Measurements from ENCODE around the gene PNPO.

Gene PNPO

GRCh38 chr17:47997586-47997985 is 56.2 kb downstream of the PNPO start:
- no peak for DNase-seq
- TF ChIP-seq CTCF (IDR thresholded peaks at IDR 0.05; ENCODE audit: borderline replicate concordance, extremely low read depth, low read length, poor library complexity, severe bottlenecking), result no peak
- TF ChIP-seq EZH2 (IDR thresholded peaks at IDR 0.05; ENCODE audit: borderline replicate concordance, low read depth, low read length, severe bottlenecking), result no peak
- H3K4me3 ChIP-seq (ENCODE audit: low read depth in 1 of 2, low read length in 2 of 2), result no peak overlapping the region
- no peak overlapping the region for H3K4me2 ChIP-seq (ENCODE audit: insufficient read depth, low read length)
- H3K4me1 ChIP-seq (ENCODE audit: insufficient read depth, low read length), result peaks cover 5% of the 10 kb centered on the region
- ATAC-seq (ENCODE audit: insufficient read depth, low read depth), result no peak
- no peaks in the 10 kb centered on the region for H3K79me2 ChIP-seq (ENCODE audit: insufficient read depth, low read length)
- no peaks in the 10 kb centered on the region for H3K36me3 ChIP-seq (ENCODE audit: insufficient read depth, low read length)
- H3K9ac ChIP-seq (ENCODE audit: low read depth, low read length), result no peak overlapping the region
- H4K20me1 ChIP-seq (ENCODE audit: insufficient read depth, low read length), result peaks cover 4% of the 10 kb centered on the region
- H2AFZ ChIP-seq (ENCODE audit: low read depth, low read length), result no peak overlapping the region
- H3K27me3 ChIP-seq (ENCODE audit: insufficient read depth, low read length, poor library complexity), result peaks cover 13% of the 10 kb centered on the region
- H3K9me3 ChIP-seq (ENCODE audit: insufficient read depth, low read length, severe bottlenecking), result no peaks in the 10 kb centered on the region
- H3K27ac ChIP-seq (ENCODE audit: low read length), result no peak overlapping the region

DNA sequence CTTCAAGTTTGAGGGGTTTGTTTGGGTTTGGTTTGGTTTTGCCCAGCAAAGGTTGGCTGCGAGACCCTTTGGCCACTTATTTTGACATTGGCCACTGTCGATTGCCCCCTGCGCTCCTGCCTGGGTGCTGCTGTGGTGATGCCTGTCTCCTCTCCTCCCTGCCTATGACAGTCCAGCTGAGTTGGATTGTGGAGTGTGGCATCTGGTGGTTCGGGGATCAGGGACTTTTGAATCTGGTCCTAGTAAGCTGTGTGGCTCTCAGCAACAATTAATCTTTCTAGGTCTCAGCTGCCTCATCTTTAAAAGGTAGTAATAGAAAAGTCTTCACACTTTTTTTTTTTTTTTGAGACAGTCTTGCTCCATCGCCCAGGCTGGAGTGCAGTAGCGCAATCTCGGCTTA is 56.7 kb downstream of the PNPO start:
- TF ChIP-seq CTCF (IDR thresholded peaks at IDR 0.05; ENCODE audit: borderline replicate concordance, extremely low read depth, low read length, poor library complexity, severe bottlenecking), result no peak
- no peak for TF ChIP-seq EZH2 (IDR thresholded peaks at IDR 0.05; ENCODE audit: borderline replicate concordance, low read depth, low read length, severe bottlenecking)
- H3K79me2 ChIP-seq (ENCODE audit: insufficient read depth, low read length), result no peaks in the 10 kb centered on the region
- peaks cover 9% of the 10 kb centered on the region for H3K4me1 ChIP-seq (ENCODE audit: insufficient read depth, low read length)
- no peaks in the 10 kb centered on the region for H3K36me3 ChIP-seq (ENCODE audit: insufficient read depth, low read length)
- H2AFZ ChIP-seq (ENCODE audit: low read depth, low read length), result no peak overlapping the region
- ATAC-seq (ENCODE audit: insufficient read depth, low read depth), result no peak
- no peak for DNase-seq
- no peak overlapping the region for H3K27ac ChIP-seq (ENCODE audit: low read length)
- no peak overlapping the region for H3K4me3 ChIP-seq (ENCODE audit: low read depth in 1 of 2, low read length in 2 of 2)
- peaks cover 4% of the 10 kb centered on the region for H4K20me1 ChIP-seq (ENCODE audit: insufficient read depth, low read length)
- H3K9me3 ChIP-seq (ENCODE audit: insufficient read depth, low read length, severe bottlenecking), result no peaks in the 10 kb centered on the region
- no peak overlapping the region for H3K4me2 ChIP-seq (ENCODE audit: insufficient read depth, low read length)
- peaks cover 13% of the 10 kb centered on the region for H3K27me3 ChIP-seq (ENCODE audit: insufficient read depth, low read length, poor library complexity)
- H3K9ac ChIP-seq (ENCODE audit: low read depth, low read length), result no peak overlapping the region
